ENCODE measurements around the gene CLEC18A. TPM values are rescaled to one million over a fixed set of nuclear protein-coding genes. Genes with fewer than 3 reads are reported as not detected.
"Not testable (repeated sequence)": the region's sequence is repeated elsewhere in the genome, so short reads cannot be mapped to it uniquely, and the experiment has no call there.

CLEC18A gene
- total RNA-seq, 1 donor from 2014 or later: 3.4 TPM

- not testable (repeated sequence) for H3K9me3 Mint-ChIP-seq (ENCODE audit: unreplicated experiment); H3K4me1 Mint-ChIP-seq (ENCODE audit: low read depth, unreplicated experiment); H4K20me1 ChIP-seq (ENCODE audit: insufficient read depth, low read length); FAIRE-seq; H3K36me3 ChIP-seq (ENCODE audit: insufficient read depth, low read length); H3K27ac ChIP-seq (ENCODE audit: low read depth, low read length); DNase-seq (ENCODE audit: low read depth); H3K9me3 ChIP-seq (ENCODE audit: insufficient read depth, low read depth, low read length); H3K4me1 ChIP-seq (ENCODE audit: insufficient read depth, low read length); H3K27me3 Mint-ChIP-seq (ENCODE audit: low read depth, unreplicated experiment); H3K36me3 Mint-ChIP-seq (ENCODE audit: low read depth, unreplicated experiment); H3K79me2 ChIP-seq (ENCODE audit: insufficient read depth, low read length); H3K4me3 Mint-ChIP-seq (ENCODE audit: unreplicated experiment); H3K27ac Mint-ChIP-seq (ENCODE audit: unreplicated experiment); H3K27me3 ChIP-seq (ENCODE audit: insufficient read depth, low read length)
- peak overlapping the region; percentile 41 for H2AFZ ChIP-seq (ENCODE audit: low read depth, low read length)
- peak overlapping the region; percentile 66 for H3K4me2 ChIP-seq (ENCODE audit: low read length)
- peak overlapping the region; percentile 28 for H3K4me3 ChIP-seq (ENCODE audit: insufficient read depth, low read depth, low read length)
- H3K9ac ChIP-seq (ENCODE audit: low read length): peak overlapping the region; percentile 23
Observed at GRCh38 chr16:69964960-69965660, 14.0 kb downstream of the CLEC18A start.

- FAIRE-seq; H3K4me3 ChIP-seq (ENCODE audit: insufficient read depth, low read depth, low read length): not testable (repeated sequence)
Observed at GRCh38 chr16:69965661-69966054, 14.5 kb downstream of the CLEC18A start.

GRCh38 chr16:69967688-69968087, 16.6 kb downstream of the CLEC18A start:
- not testable (repeated sequence) for H4K20me1 ChIP-seq (ENCODE audit: insufficient read depth, low read length); H3K36me3 ChIP-seq (ENCODE audit: insufficient read depth, low read length); H3K4me1 ChIP-seq (ENCODE audit: insufficient read depth, low read length); H3K9ac ChIP-seq (ENCODE audit: low read length); H3K79me2 ChIP-seq (ENCODE audit: insufficient read depth, low read length); DNase-seq (ENCODE audit: low read depth); H3K4me2 ChIP-seq (ENCODE audit: low read length); H3K4me3 ChIP-seq (ENCODE audit: insufficient read depth, low read depth, low read length); FAIRE-seq; H3K27me3 Mint-ChIP-seq (ENCODE audit: low read depth, unreplicated experiment); H3K9me3 Mint-ChIP-seq (ENCODE audit: unreplicated experiment); H3K4me3 Mint-ChIP-seq (ENCODE audit: unreplicated experiment); H3K27ac ChIP-seq (ENCODE audit: low read depth, low read length); H3K27me3 ChIP-seq (ENCODE audit: insufficient read depth, low read length); H3K36me3 Mint-ChIP-seq (ENCODE audit: low read depth, unreplicated experiment); H3K9me3 ChIP-seq (ENCODE audit: insufficient read depth, low read depth, low read length); H3K4me1 Mint-ChIP-seq (ENCODE audit: low read depth, unreplicated experiment); H3K27ac Mint-ChIP-seq (ENCODE audit: unreplicated experiment); H2AFZ ChIP-seq (ENCODE audit: low read depth, low read length)

More at GRCh38 chr16:69965661-69966054, 14.5 kb downstream of the CLEC18A start:
- not testable (repeated sequence) for H3K27me3 ChIP-seq (ENCODE audit: insufficient read depth, low read length); H3K36me3 ChIP-seq (ENCODE audit: insufficient read depth, low read length); H3K27ac ChIP-seq (ENCODE audit: low read depth, low read length); H3K36me3 Mint-ChIP-seq (ENCODE audit: low read depth, unreplicated experiment); H3K4me3 Mint-ChIP-seq (ENCODE audit: unreplicated experiment); DNase-seq (ENCODE audit: low read depth); H3K27me3 Mint-ChIP-seq (ENCODE audit: low read depth, unreplicated experiment); H3K9ac ChIP-seq (ENCODE audit: low read length); H3K9me3 ChIP-seq (ENCODE audit: insufficient read depth, low read depth, low read length); H4K20me1 ChIP-seq (ENCODE audit: insufficient read depth, low read length); H2AFZ ChIP-seq (ENCODE audit: low read depth, low read length); H3K4me1 Mint-ChIP-seq (ENCODE audit: low read depth, unreplicated experiment); H3K79me2 ChIP-seq (ENCODE audit: insufficient read depth, low read length); H3K9me3 Mint-ChIP-seq (ENCODE audit: unreplicated experiment); H3K4me2 ChIP-seq (ENCODE audit: low read length); H3K27ac Mint-ChIP-seq (ENCODE audit: unreplicated experiment); H3K4me1 ChIP-seq (ENCODE audit: insufficient read depth, low read length)

GRCh38 chr16:69968125-69968524, 17.0 kb downstream of the CLEC18A start:
- H3K27ac ChIP-seq (ENCODE audit: low read depth, low read length); H3K9ac ChIP-seq (ENCODE audit: low read length); DNase-seq (ENCODE audit: low read depth); H3K4me2 ChIP-seq (ENCODE audit: low read length); H3K27me3 Mint-ChIP-seq (ENCODE audit: low read depth, unreplicated experiment); H3K4me3 ChIP-seq (ENCODE audit: insufficient read depth, low read depth, low read length); H3K9me3 ChIP-seq (ENCODE audit: insufficient read depth, low read depth, low read length); H2AFZ ChIP-seq (ENCODE audit: low read depth, low read length); H3K9me3 Mint-ChIP-seq (ENCODE audit: unreplicated experiment); H3K4me1 Mint-ChIP-seq (ENCODE audit: low read depth, unreplicated experiment); H3K36me3 ChIP-seq (ENCODE audit: insufficient read depth, low read length); H3K27me3 ChIP-seq (ENCODE audit: insufficient read depth, low read length); FAIRE-seq; H3K79me2 ChIP-seq (ENCODE audit: insufficient read depth, low read length); H3K36me3 Mint-ChIP-seq (ENCODE audit: low read depth, unreplicated experiment); H4K20me1 ChIP-seq (ENCODE audit: insufficient read depth, low read length); H3K4me1 ChIP-seq (ENCODE audit: insufficient read depth, low read length); H3K27ac Mint-ChIP-seq (ENCODE audit: unreplicated experiment); H3K4me3 Mint-ChIP-seq (ENCODE audit: unreplicated experiment): not testable (repeated sequence)

- not testable (repeated sequence) for H3K4me3 ChIP-seq (ENCODE audit: insufficient read depth, low read depth, low read length); H2AFZ ChIP-seq (ENCODE audit: low read depth, low read length); H3K27me3 Mint-ChIP-seq (ENCODE audit: low read depth, unreplicated experiment); H3K79me2 ChIP-seq (ENCODE audit: insufficient read depth, low read length); H3K4me1 ChIP-seq (ENCODE audit: insufficient read depth, low read length); H3K36me3 Mint-ChIP-seq (ENCODE audit: low read depth, unreplicated experiment); H3K9me3 ChIP-seq (ENCODE audit: insufficient read depth, low read depth, low read length); DNase-seq (ENCODE audit: low read depth); FAIRE-seq; H3K4me2 ChIP-seq (ENCODE audit: low read length); H3K27ac ChIP-seq (ENCODE audit: low read depth, low read length); H3K4me1 Mint-ChIP-seq (ENCODE audit: low read depth, unreplicated experiment); H3K36me3 ChIP-seq (ENCODE audit: insufficient read depth, low read length); H3K27me3 ChIP-seq (ENCODE audit: insufficient read depth, low read length); H3K9ac ChIP-seq (ENCODE audit: low read length); H3K27ac Mint-ChIP-seq (ENCODE audit: unreplicated experiment); H4K20me1 ChIP-seq (ENCODE audit: insufficient read depth, low read length); H3K9me3 Mint-ChIP-seq (ENCODE audit: unreplicated experiment); H3K4me3 Mint-ChIP-seq (ENCODE audit: unreplicated experiment)
Observed at GRCh38 chr16:69969657-69970056, 18.5 kb downstream of the CLEC18A start.

GRCh38 chr16:69972120-69972519, 21.0 kb downstream of the CLEC18A start:
- not testable (repeated sequence) for H3K36me3 ChIP-seq (ENCODE audit: insufficient read depth, low read length); H3K4me1 ChIP-seq (ENCODE audit: insufficient read depth, low read length); H3K9ac ChIP-seq (ENCODE audit: low read length); H4K20me1 ChIP-seq (ENCODE audit: insufficient read depth, low read length); H3K27ac ChIP-seq (ENCODE audit: low read depth, low read length); H3K4me1 Mint-ChIP-seq (ENCODE audit: low read depth, unreplicated experiment); H3K36me3 Mint-ChIP-seq (ENCODE audit: low read depth, unreplicated experiment); H3K9me3 Mint-ChIP-seq (ENCODE audit: unreplicated experiment); H3K4me2 ChIP-seq (ENCODE audit: low read length); H3K9me3 ChIP-seq (ENCODE audit: insufficient read depth, low read depth, low read length); H3K27ac Mint-ChIP-seq (ENCODE audit: unreplicated experiment); FAIRE-seq; H3K4me3 Mint-ChIP-seq (ENCODE audit: unreplicated experiment); H3K27me3 Mint-ChIP-seq (ENCODE audit: low read depth, unreplicated experiment); H2AFZ ChIP-seq (ENCODE audit: low read depth, low read length); H3K79me2 ChIP-seq (ENCODE audit: insufficient read depth, low read length); H3K4me3 ChIP-seq (ENCODE audit: insufficient read depth, low read depth, low read length); DNase-seq (ENCODE audit: low read depth); H3K27me3 ChIP-seq (ENCODE audit: insufficient read depth, low read length)
